AG04450 (cell line): Measurements from ENCODE around the gene ENDOG. TPM values are rescaled to one million over a fixed set of nuclear protein-coding genes. Genes with fewer than 3 reads are reported as not detected.
"Not testable (repeated sequence)": the region's sequence is repeated elsewhere in the genome, so short reads cannot be mapped to it uniquely, and the experiment has no call there.

ENCODE experiments used
- CTCF ChIA-PET: fragments of 300-600, 350-600 bp; formaldehyde crosslinking; extraction: SDS; loops from one replicate; lab custom pipeline; 2022; ENCODE audit warnings: antibody characterized with exemption, inconsistent platforms; lab: Charles Lee
- POLR2A ChIA-PET: fragments of 350-600 bp; formaldehyde crosslinking; extraction: SDS; loops from one replicate; lab custom pipeline; 2021; ENCODE audit warnings: antibody characterized with exemption, inconsistent platforms; lab: Yijun Ruan, JAX
- DNase-seq: peaks from one replicate; pipeline ENCODE4 v3.0.0-alpha.2; 2011; ENCODE audit warnings: low read depth, low spot score
- H3K27ac ChIP-seq: one replicate; pipeline ENCODE4 v1.5.1; 2012; ENCODE audit warnings: low read depth, low read length, control low read depth
- H3K27me3 ChIP-seq: one replicate; pipeline ENCODE4 v1.6.0; 2012; ENCODE audit warnings: low read length; ENCODE audit not compliant: control insufficient read depth, insufficient read depth
- H3K4me3 ChIP-seq: 2 replicates; pipeline ENCODE4 v1.5.1; 2011; ENCODE audit warnings: mild to moderate bottlenecking, low read depth, low read length, control low read depth
- H3K9me3 ChIP-seq: 2 replicates; pipeline ENCODE4 v1.5.1; 2012; ENCODE audit warnings: low read length; ENCODE audit not compliant: control insufficient read depth, insufficient read depth
- polyA plus RNA-seq: library from polyadenylated mRNA; depleted of rRNA; stranded (reverse); fragments of >200 nt; gene quantifications from 2 replicates; pipeline ENCODE4 v1.2.3, GENCODE V29; 2011
- TF ChIP-seq, protein P1 (sequence below): IDR thresholded peaks from 2 replicates; pipeline ENCODE4 v1.5.1; 2011; ENCODE audit warnings: low read depth, low read length, control low read depth, inconsistent platforms

ENDOG gene
- polyA plus RNA-seq, 1 experiment, result 6.3 TPM

DNA sequence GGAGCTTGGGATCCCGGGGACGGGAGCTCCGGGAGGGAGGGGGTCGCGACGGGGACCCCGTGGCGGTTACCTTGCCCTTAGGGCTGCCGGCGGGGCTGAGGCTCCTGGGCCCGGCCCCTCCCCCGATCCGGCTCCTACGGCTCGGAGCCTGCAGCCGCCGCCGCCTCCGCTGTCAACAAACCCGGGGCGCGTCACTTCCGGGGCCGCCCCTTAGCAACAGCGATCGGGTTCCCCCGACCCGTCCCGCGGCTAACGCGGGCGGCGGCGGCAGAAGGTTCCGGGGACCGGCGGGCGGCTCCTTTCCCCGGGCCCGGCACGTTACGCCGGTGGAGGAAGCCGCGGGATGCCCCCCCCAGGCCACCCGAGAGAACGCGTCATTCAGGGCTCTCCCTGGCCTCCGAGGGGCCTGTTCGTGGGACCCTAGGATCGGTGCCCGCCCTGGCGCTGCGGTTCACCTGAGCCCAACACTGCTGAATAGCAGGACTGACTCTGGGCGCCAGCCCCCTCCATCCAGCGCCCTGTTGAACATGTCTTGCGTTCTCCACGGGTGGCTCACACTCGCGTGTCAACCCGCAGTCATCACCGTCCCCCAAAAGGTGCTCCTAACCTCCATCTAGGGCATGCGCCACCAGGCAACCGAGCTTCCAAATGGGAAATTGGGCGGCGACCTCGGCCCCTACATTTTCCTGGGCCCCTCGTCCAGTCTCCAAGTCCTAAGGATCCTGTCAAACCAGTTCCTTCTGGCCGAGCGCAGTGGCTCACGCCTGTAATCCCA is 46.4 kb upstream of the ENDOG start, which contains the start of gene ZER1:
ZER1 (minus strand) TSS at position 183 of the 775 bp plus-strand sequence. CDS start 16,362 bp downstream, outside the sequence.
- CTCF ChIA-PET, result interaction anchor here (1.3 to 1.9 kb wide), 3 partner anchors 46 to 157 kb away, joined by 3 to 10 read pairs (median 6); partner anchors contain the start of gene ENDOG
- peak; percentile 55 for DNase-seq
- POLR2A ChIA-PET, result interaction anchor here (0.6 kb wide), 2 partner anchors 28 to 152 kb away, joined by 4 read pairs; no protein-coding TSS in a partner anchor

DNA sequence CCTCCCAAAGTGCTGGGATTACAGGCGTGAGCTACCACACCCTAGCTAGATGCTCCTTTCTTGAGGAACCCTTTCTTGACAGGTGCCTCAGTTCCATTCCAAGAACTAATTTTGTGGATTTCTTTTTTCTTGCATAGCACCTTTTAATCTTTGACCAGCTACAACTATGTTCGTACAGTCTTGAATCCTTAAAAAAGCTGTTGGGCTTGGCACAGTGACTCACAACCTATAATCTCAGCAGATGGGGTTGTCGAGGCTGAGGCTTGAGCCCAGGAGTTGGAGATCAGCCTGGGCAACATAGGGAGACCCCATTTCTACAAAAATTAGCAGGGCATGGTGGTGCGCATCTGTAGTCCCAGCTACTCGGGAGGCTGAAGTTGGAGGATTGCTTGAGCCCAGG is 45.3 kb upstream of the ENDOG start:
- ChIA-PET POLR2A (no interaction called here), CTCF (interaction anchor here (1.3 kb wide), 1 partner anchor 45 kb away, joined by 6 read pairs; the partner anchor contains the start of gene ENDOG)
- no peaks in the 10 kb centered on the region for H3K27me3 ChIP-seq
- H3K27ac ChIP-seq, result no peak overlapping the region
- H3K4me3 ChIP-seq, result no peak overlapping the region
- peaks cover 12% of the 10 kb centered on the region for H3K9me3 ChIP-seq
- TF ChIP-seq, protein P1, sequence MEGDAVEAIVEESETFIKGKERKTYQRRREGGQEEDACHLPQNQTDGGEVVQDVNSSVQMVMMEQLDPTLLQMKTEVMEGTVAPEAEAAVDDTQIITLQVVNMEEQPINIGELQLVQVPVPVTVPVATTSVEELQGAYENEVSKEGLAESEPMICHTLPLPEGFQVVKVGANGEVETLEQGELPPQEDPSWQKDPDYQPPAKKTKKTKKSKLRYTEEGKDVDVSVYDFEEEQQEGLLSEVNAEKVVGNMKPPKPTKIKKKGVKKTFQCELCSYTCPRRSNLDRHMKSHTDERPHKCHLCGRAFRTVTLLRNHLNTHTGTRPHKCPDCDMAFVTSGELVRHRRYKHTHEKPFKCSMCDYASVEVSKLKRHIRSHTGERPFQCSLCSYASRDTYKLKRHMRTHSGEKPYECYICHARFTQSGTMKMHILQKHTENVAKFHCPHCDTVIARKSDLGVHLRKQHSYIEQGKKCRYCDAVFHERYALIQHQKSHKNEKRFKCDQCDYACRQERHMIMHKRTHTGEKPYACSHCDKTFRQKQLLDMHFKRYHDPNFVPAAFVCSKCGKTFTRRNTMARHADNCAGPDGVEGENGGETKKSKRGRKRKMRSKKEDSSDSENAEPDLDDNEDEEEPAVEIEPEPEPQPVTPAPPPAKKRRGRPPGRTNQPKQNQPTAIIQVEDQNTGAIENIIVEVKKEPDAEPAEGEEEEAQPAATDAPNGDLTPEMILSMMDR, result no peak
- DNase-seq, result no peak

More for the DNA sequence above, 46.4 kb upstream of the ENDOG start, which contains the start of gene ZER1:
- Histone ChIP-seq H3K27me3 (no peaks in the 10 kb centered on the region), H3K27ac (peak within 1 kb of the TSS; percentile 89), H3K4me3 (peak within 1 kb of the TSS; percentile 99), H3K9me3 (peaks cover 12% of the 10 kb centered on the region)
- TF ChIP-seq, protein P1, result no peak

DNA sequence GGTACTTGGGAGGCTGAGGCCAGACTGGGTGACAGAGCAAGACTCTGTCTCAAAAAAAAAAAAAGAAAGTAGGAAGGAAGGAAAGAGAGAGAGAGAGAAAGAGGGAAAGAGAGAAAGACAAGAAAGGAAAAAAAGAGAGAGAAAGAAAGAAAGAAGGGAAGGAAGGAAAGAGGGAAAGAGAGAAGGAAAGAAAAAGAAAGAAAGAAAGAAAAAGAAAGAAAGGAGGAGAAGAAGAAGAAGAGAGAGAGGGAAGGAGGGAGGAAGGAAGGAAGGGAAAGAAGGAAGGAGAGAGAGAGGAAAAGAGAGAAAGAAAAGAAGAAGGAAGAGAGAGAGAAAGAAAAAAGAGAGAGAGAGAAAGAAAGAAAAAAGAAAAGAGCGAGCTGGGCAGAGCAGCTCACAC is 43.5 kb upstream of the ENDOG start:
- H3K4me3 ChIP-seq, result no peak overlapping the region
- H3K9me3 ChIP-seq, result peaks cover 14% of the 10 kb centered on the region
- no peak for DNase-seq
- H3K27ac ChIP-seq, result no peak overlapping the region
- no peaks in the 10 kb centered on the region for H3K27me3 ChIP-seq
- TF ChIP-seq, protein P1, result no peak
- POLR2A ChIA-PET, result no interaction called here
- CTCF ChIA-PET, result no interaction called here

DNA sequence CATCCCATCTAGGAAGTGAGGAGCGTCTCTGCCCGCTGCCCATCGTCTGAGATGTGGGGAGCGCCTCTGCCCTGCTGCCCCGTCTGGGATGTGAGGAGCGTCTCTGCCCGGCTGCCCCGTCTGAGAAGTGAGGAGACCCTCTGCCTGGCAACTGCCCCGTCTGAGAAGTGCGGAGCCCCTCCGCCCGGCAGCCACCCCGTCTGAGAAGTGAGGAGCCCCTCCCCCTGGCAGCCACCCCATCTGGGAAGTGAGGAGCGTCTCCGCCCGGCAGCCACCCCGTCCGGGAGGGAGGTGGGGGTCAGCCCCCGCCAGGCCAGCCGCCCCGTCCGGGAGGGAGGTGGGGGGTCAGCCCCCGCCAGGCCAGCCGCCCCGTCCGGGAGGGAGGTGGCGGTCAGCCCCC is 38.2 kb upstream of the ENDOG start:
- H3K4me3 ChIP-seq, H3K27ac ChIP-seq, CTCF ChIA-PET, DNase-seq, H3K27me3 ChIP-seq, POLR2A ChIA-PET: not testable (repeated sequence)
- H3K9me3 ChIP-seq, result peaks cover 27% of the 10 kb centered on the region

DNA sequence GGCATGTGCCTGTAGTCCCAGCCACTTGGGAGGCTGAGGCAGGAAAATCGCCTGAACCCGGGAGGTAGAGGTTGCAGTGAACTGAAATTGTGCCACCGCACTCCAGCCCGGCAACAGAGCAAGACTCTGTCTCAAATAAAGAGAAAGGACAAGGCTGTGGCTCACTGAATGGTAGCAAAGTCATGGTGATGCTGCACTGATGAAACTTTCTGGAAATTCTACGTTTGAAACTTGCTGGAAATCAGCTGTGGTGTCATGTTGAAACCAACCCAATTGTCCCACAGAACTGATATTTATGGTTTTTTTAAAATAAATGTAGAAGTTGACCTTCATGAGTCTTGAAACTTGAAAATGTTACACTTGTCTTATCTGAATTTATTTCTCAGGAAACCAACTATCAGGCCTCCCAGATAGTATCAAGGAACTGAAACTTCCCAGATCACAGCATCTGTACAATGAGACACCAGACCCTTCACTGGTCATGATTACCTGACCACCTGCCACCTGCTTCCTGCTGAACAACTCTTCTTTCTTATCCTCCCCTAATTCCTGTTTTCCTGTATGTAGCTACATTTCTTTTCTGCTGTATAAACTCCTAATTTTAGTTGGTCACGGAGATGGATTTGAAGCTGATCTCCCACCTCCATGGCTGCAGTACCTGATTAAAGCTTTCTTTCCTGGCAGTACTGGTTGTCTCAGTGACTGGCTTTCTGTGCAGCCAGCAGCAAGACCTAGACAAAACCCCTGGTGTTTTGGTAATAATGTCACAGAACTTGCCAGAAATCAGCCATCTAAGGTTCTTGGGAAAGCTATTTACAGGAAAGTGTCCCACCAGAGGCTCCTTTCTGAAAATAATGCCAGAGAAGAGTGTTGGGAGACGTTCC is 36.9 kb upstream of the ENDOG start:
- POLR2A ChIA-PET, result no interaction called here
- H3K4me3 ChIP-seq, result no peak overlapping the region
- H3K27me3 ChIP-seq, result no peaks in the 10 kb centered on the region
- no peak overlapping the region for H3K27ac ChIP-seq
- H3K9me3 ChIP-seq, result peaks cover 18% of the 10 kb centered on the region
- TF ChIP-seq, protein P1, result no peak
- DNase-seq, result no peak
- CTCF ChIA-PET, result interaction anchor here (2.5 kb wide), 1 partner anchor 37 kb away, joined by 11 read pairs; the partner anchor contains the start of gene ENDOG
